GM23338 (cell line): ENCODE data around the gene GLUD1. TPM values are rescaled to one million over a fixed set of nuclear protein-coding genes. Genes with fewer than 3 reads are reported as not detected.
"Not testable (repeated sequence)": the region's sequence is repeated elsewhere in the genome, so short reads cannot be mapped to it uniquely, and the experiment has no call there.

ENCODE experiments used
- ATAC-seq: fragments of 200-7000 bp; cut with Tn5 transposase; 3 replicates; pipeline ENCODE4 v1.9.1; 2020
- DNase-seq: peaks from one replicate; pipeline ENCODE4 v3.0.0-alpha.2; 2015; ENCODE audit warnings: low spot score
- H2AFZ ChIP-seq: fragments of 200-600 bp; sonication (generic); 2 replicates; pipeline ENCODE4 v1.8.0; 2016; ENCODE audit warnings: antibody characterized with exemption, mild to moderate bottlenecking, moderate library complexity
- H3F3A ChIP-seq: fragments of 200-600 bp; sonication (generic); replicated peaks from 2 replicates; pipeline ENCODE4 v1.8.0; 2017; ENCODE audit warnings: antibody characterized with exemption, mixed run types, low read depth
- H3K27ac ChIP-seq: fragments of 200-600 bp; sonication (generic); 2 replicates; pipeline ENCODE4 v1.6.1; 2016; ENCODE audit warnings: low read depth
- H3K27me3 ChIP-seq: fragments of 200-600 bp; sonication (generic); 2 replicates; pipeline ENCODE4 v1.8.0; 2016; ENCODE audit warnings: mild to moderate bottlenecking, mixed run types, moderate library complexity; ENCODE audit not compliant: insufficient read depth
- H3K36me3 ChIP-seq: fragments of 200-600 bp; sonication (generic); 2 replicates; pipeline ENCODE4 v1.8.0; 2016; ENCODE audit warnings: mild to moderate bottlenecking; ENCODE audit not compliant: insufficient read depth
- H3K4me1 ChIP-seq: fragments of 200-600 bp; sonication (generic); 2 replicates; pipeline ENCODE4 v1.8.0; 2016; ENCODE audit warnings: mild to moderate bottlenecking, moderate library complexity; ENCODE audit not compliant: insufficient read depth
- H3K4me2 ChIP-seq: fragments of 200-600 bp; sonication (generic); 2 replicates; pipeline ENCODE4 v1.7.1; 2017; ENCODE audit warnings: mixed run types
- H3K4me3 ChIP-seq: fragments of 200-600 bp; sonication (generic); 2 replicates; pipeline ENCODE4 v1.6.1; 2016; ENCODE audit warnings: mixed run types
- H3K79me2 ChIP-seq: fragments of 200-600 bp; sonication (generic); replicated peaks from 2 replicates; pipeline ENCODE4 v1.8.0; 2017; ENCODE audit warnings: mild to moderate bottlenecking; ENCODE audit not compliant: insufficient read depth
- H3K9me2 ChIP-seq: fragments of 200-600 bp; sonication (generic); 2 replicates; pipeline ENCODE4 v1.8.0; 2017; ENCODE audit not compliant: insufficient read depth
- H4K20me1 ChIP-seq: fragments of 200-600 bp; sonication (generic); replicated peaks from 2 replicates; pipeline ENCODE4 v1.8.0; 2017; ENCODE audit warnings: mild to moderate bottlenecking; ENCODE audit not compliant: insufficient read depth
- H3K27ac Mint-ChIP-seq: 2 replicates; pipeline ENCODE4 v1.8.0; 2020; ENCODE audit warnings: inconsistent platforms, mild to moderate bottlenecking, moderate library complexity, mixed read lengths
- H3K27me3 Mint-ChIP-seq: 3 replicates; pipeline ENCODE4 v1.8.0; 2022; ENCODE audit warnings: low read depth, mild to moderate bottlenecking, moderate library complexity, mixed read lengths, inconsistent platforms; ENCODE audit not compliant: insufficient read depth, poor library complexity
- H3K36me3 Mint-ChIP-seq: 3 replicates; pipeline ENCODE4 v1.8.0; 2021; ENCODE audit warnings: low read depth, mild to moderate bottlenecking, inconsistent platforms, moderate library complexity, mixed read lengths
- H3K4me1 Mint-ChIP-seq: 3 replicates; pipeline ENCODE4 v1.8.0; 2020; ENCODE audit warnings: mild to moderate bottlenecking, inconsistent platforms, mixed read lengths
- H3K4me3 Mint-ChIP-seq: 3 replicates; pipeline ENCODE4 v1.8.0; 2021; ENCODE audit warnings: moderate library complexity, mild to moderate bottlenecking, inconsistent platforms, mixed read lengths
- H3K9me3 Mint-ChIP-seq: 3 replicates; pipeline ENCODE4 v1.8.0; 2020; ENCODE audit warnings: moderate library complexity, mild to moderate bottlenecking, inconsistent platforms, mixed read lengths
- polyA plus RNA-seq: library from polyadenylated mRNA; unstranded; fragments of >200 nt; fragmentation: Nextera tagmentation; extraction: Ambion mirVana; gene quantifications from 2 replicates; pipeline ENCODE4 v1.2.1, GENCODE V29; 2016
- total RNA-seq: library from RNA; depleted of rRNA; stranded (reverse); fragments of >200 nt; shearing (Covaris generic); gene quantifications from 2 replicates; pipeline ENCODE4 v1.2.3, GENCODE V29; 2014

GLUD1 gene
- total and polyA plus RNA-seq, 2 experiments from 2014 or later: 44.7 to 144 TPM

- not testable (repeated sequence) for DNase-seq, H3K4me1 ChIP-seq, H3K27me3 ChIP-seq, H3K27ac Mint-ChIP-seq, H3K36me3 ChIP-seq, H2AFZ ChIP-seq, H3K4me3 ChIP-seq, H3K9me2 ChIP-seq, H3F3A ChIP-seq, H3K27ac ChIP-seq, H3K4me1 Mint-ChIP-seq, H3K4me3 Mint-ChIP-seq, H4K20me1 ChIP-seq, H3K79me2 ChIP-seq, H3K27me3 Mint-ChIP-seq, H3K4me2 ChIP-seq, ATAC-seq
- Mint-ChIP-seq H3K36me3 (peaks cover 37% of the 10 kb centered on the region), H3K9me3 (peaks cover 23% of the 10 kb centered on the region)
Observed at GRCh38 chr10:87133936-87134335, 39.3 kb upstream of the GLUD1 start.

- not testable (repeated sequence) for H3K4me1 Mint-ChIP-seq, DNase-seq, H3K27ac ChIP-seq, H3K79me2 ChIP-seq, H3K9me3 Mint-ChIP-seq, H4K20me1 ChIP-seq, H3K27me3 ChIP-seq, H3K4me1 ChIP-seq, H3K27ac Mint-ChIP-seq, H3K4me2 ChIP-seq, H2AFZ ChIP-seq, ATAC-seq, H3F3A ChIP-seq, H3K4me3 Mint-ChIP-seq, H3K27me3 Mint-ChIP-seq, H3K36me3 ChIP-seq, H3K4me3 ChIP-seq, H3K9me2 ChIP-seq
- peaks cover 19% of the 10 kb centered on the region for H3K36me3 Mint-ChIP-seq
Observed at GRCh38 chr10:87132176-87132575, 37.5 kb upstream of the GLUD1 start.

GRCh38 chr10:87127607-87128156 lies 33.0 kb upstream of the GLUD1 start:
- not testable (repeated sequence) for H3K36me3 ChIP-seq, H3K4me1 ChIP-seq, H2AFZ ChIP-seq, ATAC-seq, H3K27ac Mint-ChIP-seq, H3K9me2 ChIP-seq, H3K4me3 Mint-ChIP-seq, H3K27me3 Mint-ChIP-seq, H3K4me3 ChIP-seq, H3K79me2 ChIP-seq, H3F3A ChIP-seq, DNase-seq, H3K9me3 Mint-ChIP-seq, H3K4me1 Mint-ChIP-seq, H3K36me3 Mint-ChIP-seq, H4K20me1 ChIP-seq, H3K27ac ChIP-seq, H3K27me3 ChIP-seq, H3K4me2 ChIP-seq

- not testable (repeated sequence) for DNase-seq, H3K4me1 Mint-ChIP-seq
Observed at GRCh38 chr10:87127048-87127447, 32.4 kb upstream of the GLUD1 start.

GRCh38 chr10:87123351-87123750 lies 28.7 kb upstream of the GLUD1 start:
- not testable (repeated sequence) for ATAC-seq, H3K9me3 Mint-ChIP-seq, H3K27me3 Mint-ChIP-seq, H3K4me1 ChIP-seq, H3K36me3 Mint-ChIP-seq, H3K4me2 ChIP-seq, H3K36me3 ChIP-seq, H3K4me3 Mint-ChIP-seq, H3K4me3 ChIP-seq, H2AFZ ChIP-seq, H3K4me1 Mint-ChIP-seq, H3K9me2 ChIP-seq, H3K79me2 ChIP-seq, DNase-seq, H3K27me3 ChIP-seq, H3F3A ChIP-seq, H4K20me1 ChIP-seq, H3K27ac ChIP-seq, H3K27ac Mint-ChIP-seq

More at GRCh38 chr10:87127048-87127447, 32.4 kb upstream of the GLUD1 start:
- not testable (repeated sequence) for ATAC-seq, H3F3A ChIP-seq, H3K9me3 Mint-ChIP-seq, H3K36me3 ChIP-seq, H3K4me3 Mint-ChIP-seq, H3K27ac ChIP-seq, H3K27me3 Mint-ChIP-seq, H3K4me3 ChIP-seq, H3K27ac Mint-ChIP-seq, H3K79me2 ChIP-seq, H3K27me3 ChIP-seq, H2AFZ ChIP-seq, H3K4me1 ChIP-seq, H3K36me3 Mint-ChIP-seq, H4K20me1 ChIP-seq, H3K9me2 ChIP-seq, H3K4me2 ChIP-seq

GRCh38 chr10:87119029-87119428 lies 24.4 kb upstream of the GLUD1 start:
- H3K27ac Mint-ChIP-seq, H3K36me3 ChIP-seq, H3K79me2 ChIP-seq, H3K4me1 ChIP-seq, H3K9me3 Mint-ChIP-seq, H3K4me3 Mint-ChIP-seq, H2AFZ ChIP-seq, H3K27me3 Mint-ChIP-seq, H4K20me1 ChIP-seq, ATAC-seq, H3K36me3 Mint-ChIP-seq, H3K4me2 ChIP-seq, H3F3A ChIP-seq, H3K27me3 ChIP-seq, DNase-seq, H3K27ac ChIP-seq, H3K9me2 ChIP-seq, H3K4me1 Mint-ChIP-seq, H3K4me3 ChIP-seq: not testable (repeated sequence)

GRCh38 chr10:87118122-87118521 lies 23.5 kb upstream of the GLUD1 start:
- not testable (repeated sequence) for H4K20me1 ChIP-seq, H3K27me3 Mint-ChIP-seq, DNase-seq, H3K9me2 ChIP-seq, ATAC-seq, H3K4me2 ChIP-seq, H3K79me2 ChIP-seq, H3K9me3 Mint-ChIP-seq, H3K4me1 ChIP-seq, H2AFZ ChIP-seq, H3K36me3 ChIP-seq, H3F3A ChIP-seq, H3K4me1 Mint-ChIP-seq, H3K27ac ChIP-seq, H3K27ac Mint-ChIP-seq, H3K4me3 Mint-ChIP-seq, H3K27me3 ChIP-seq, H3K4me3 ChIP-seq
- H3K36me3 Mint-ChIP-seq: peaks cover 11% of the 10 kb centered on the region; the same call in 2 of the 3 replicates
